AG04450 (cell line): ENCODE measurements around the gene EMCN. TPM values are rescaled to one million over a fixed set of nuclear protein-coding genes. Genes with fewer than 3 reads are reported as not detected.
"Not testable (repeated sequence)": the region's sequence is repeated elsewhere in the genome, so short reads cannot be mapped to it uniquely, and the experiment has no call there.

ENCODE experiments used
- CTCF ChIA-PET: fragments of 300-600, 350-600 bp; formaldehyde crosslinking; extraction: SDS; loops from one replicate; lab custom pipeline; 2022; ENCODE audit warnings: antibody characterized with exemption, inconsistent platforms; lab: Charles Lee
- POLR2A ChIA-PET: fragments of 350-600 bp; formaldehyde crosslinking; extraction: SDS; loops from one replicate; lab custom pipeline; 2021; ENCODE audit warnings: antibody characterized with exemption, inconsistent platforms; lab: Yijun Ruan, JAX
- DNase-seq: peaks from one replicate; pipeline ENCODE4 v3.0.0-alpha.2; 2011; ENCODE audit warnings: low read depth, low spot score
- H3K27ac ChIP-seq: one replicate; pipeline ENCODE4 v1.5.1; 2012; ENCODE audit warnings: low read depth, low read length, control low read depth
- H3K27me3 ChIP-seq: one replicate; pipeline ENCODE4 v1.6.0; 2012; ENCODE audit warnings: low read length; ENCODE audit not compliant: control insufficient read depth, insufficient read depth
- H3K4me3 ChIP-seq: 2 replicates; pipeline ENCODE4 v1.5.1; 2011; ENCODE audit warnings: mild to moderate bottlenecking, low read depth, low read length, control low read depth
- H3K9me3 ChIP-seq: 2 replicates; pipeline ENCODE4 v1.5.1; 2012; ENCODE audit warnings: low read length; ENCODE audit not compliant: control insufficient read depth, insufficient read depth
- polyA plus RNA-seq: library from polyadenylated mRNA; depleted of rRNA; stranded (reverse); fragments of >200 nt; gene quantifications from 2 replicates; pipeline ENCODE4 v1.2.3, GENCODE V29; 2011
- TF ChIP-seq, protein P1 (sequence below): IDR thresholded peaks from 2 replicates; pipeline ENCODE4 v1.5.1; 2011; ENCODE audit warnings: low read depth, low read length, control low read depth, inconsistent platforms

Gene EMCN
- polyA plus RNA-seq, 1 experiment = not detected

DNA sequence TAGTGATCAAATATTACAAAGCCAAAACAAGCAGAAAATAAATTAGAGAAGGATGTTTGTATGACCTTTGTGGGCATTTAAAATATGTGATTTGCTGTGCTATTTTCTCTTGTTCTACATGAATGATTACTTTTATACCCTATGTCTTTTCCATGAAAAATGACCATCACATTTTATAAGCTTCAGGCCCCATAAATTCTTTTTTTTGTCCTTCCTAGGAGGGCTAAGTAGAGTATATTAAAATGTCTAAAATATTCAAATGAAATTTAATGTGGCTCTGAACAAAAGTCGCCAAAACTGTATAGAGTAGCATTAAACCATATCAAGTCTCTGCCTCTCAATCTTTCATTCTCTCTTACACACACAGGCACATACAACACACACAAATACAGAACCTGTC lies 15.9 kb upstream of the EMCN start:
- ChIA-PET POLR2A (no interaction called here), CTCF (no interaction called here)
- TF ChIP-seq, protein P1, sequence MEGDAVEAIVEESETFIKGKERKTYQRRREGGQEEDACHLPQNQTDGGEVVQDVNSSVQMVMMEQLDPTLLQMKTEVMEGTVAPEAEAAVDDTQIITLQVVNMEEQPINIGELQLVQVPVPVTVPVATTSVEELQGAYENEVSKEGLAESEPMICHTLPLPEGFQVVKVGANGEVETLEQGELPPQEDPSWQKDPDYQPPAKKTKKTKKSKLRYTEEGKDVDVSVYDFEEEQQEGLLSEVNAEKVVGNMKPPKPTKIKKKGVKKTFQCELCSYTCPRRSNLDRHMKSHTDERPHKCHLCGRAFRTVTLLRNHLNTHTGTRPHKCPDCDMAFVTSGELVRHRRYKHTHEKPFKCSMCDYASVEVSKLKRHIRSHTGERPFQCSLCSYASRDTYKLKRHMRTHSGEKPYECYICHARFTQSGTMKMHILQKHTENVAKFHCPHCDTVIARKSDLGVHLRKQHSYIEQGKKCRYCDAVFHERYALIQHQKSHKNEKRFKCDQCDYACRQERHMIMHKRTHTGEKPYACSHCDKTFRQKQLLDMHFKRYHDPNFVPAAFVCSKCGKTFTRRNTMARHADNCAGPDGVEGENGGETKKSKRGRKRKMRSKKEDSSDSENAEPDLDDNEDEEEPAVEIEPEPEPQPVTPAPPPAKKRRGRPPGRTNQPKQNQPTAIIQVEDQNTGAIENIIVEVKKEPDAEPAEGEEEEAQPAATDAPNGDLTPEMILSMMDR = no peak
- Histone ChIP-seq H3K4me3 (no peak overlapping the region), H3K27me3 (no peaks in the 10 kb centered on the region), H3K27ac (no peak overlapping the region), H3K9me3 (no peaks in the 10 kb centered on the region)
- no peak for DNase-seq

DNA sequence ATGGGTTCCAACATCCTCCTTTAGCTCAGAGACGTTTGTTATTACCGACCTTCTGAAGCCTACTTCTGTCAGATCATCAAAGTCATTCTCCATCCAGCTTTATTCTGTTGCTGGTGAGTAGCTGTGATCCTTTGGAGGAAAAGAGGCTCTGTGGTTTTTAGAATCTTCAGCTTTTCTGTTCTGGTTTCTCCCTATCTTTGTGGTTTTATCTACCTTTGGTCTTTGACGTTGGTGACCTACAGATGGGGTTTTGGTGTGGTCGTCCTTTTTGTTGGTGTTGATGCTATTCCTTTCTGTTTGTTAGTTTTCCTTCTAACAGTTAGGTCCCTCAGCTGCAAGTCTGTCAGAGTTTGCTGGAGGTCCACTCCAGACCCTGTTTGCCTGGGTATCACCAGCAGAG lies 12.3 kb upstream of the EMCN start:
- DNase-seq, H3K4me3 ChIP-seq, H3K9me3 ChIP-seq, POLR2A ChIA-PET, H3K27me3 ChIP-seq, CTCF ChIA-PET, H3K27ac ChIP-seq: not testable (repeated sequence)

DNA sequence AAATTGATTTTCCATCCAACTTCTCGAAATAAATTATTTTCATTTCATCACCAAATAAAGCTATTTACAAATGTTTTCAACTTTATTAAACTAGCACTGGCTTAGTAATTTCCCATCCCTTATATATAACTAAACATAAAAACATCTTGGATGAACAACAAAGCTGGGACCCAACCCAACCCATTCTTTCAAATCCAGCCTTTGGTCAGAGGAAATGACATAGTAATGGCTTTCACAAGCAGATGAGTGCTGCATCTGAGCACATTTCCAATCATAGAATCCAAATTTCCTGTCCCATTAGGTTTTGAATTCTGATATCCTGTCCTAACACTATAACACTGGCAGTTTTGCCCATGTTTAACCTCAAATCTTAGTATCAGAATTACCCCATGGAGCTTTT lies 7.9 kb upstream of the EMCN start:
- ChIA-PET CTCF (interaction anchor here (0.7 kb wide), 1 partner anchor 278 kb away, joined by 3 read pairs; no protein-coding TSS in a partner anchor), POLR2A (no interaction called here)
- Histone ChIP-seq H3K27ac (no peak overlapping the region), H3K4me3 (no peak overlapping the region), H3K9me3 (no peaks in the 10 kb centered on the region), H3K27me3 (no peaks in the 10 kb centered on the region)
- no peak for DNase-seq
- TF ChIP-seq, protein P1 = no peak

DNA sequence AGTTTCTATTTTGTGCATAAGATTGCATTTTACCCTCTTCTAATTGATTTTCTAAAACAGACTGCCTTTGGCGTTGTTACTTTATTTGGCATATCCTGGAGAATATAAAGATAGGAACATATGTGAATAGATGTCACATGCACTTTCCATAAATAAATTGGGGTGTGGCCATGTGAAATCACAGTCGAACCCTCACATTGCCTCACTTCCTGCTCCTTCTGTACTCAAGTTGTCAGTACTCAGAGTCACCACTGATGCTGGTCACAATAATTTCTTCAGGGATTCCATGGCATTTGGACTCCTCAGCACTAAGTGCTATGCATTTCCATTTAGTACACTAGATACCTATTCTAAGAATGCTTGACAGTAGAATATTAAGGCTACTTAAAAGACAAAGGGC lies 1.4 kb upstream of the EMCN start:
- H3K27ac ChIP-seq = no peak overlapping the region
- POLR2A ChIA-PET = no interaction called here
- no peak overlapping the region for H3K4me3 ChIP-seq
- H3K9me3 ChIP-seq = no peaks in the 10 kb centered on the region
- no peaks in the 10 kb centered on the region for H3K27me3 ChIP-seq
- CTCF ChIA-PET = no interaction called here
- DNase-seq = no peak
- TF ChIP-seq, protein P1 = no peak

DNA sequence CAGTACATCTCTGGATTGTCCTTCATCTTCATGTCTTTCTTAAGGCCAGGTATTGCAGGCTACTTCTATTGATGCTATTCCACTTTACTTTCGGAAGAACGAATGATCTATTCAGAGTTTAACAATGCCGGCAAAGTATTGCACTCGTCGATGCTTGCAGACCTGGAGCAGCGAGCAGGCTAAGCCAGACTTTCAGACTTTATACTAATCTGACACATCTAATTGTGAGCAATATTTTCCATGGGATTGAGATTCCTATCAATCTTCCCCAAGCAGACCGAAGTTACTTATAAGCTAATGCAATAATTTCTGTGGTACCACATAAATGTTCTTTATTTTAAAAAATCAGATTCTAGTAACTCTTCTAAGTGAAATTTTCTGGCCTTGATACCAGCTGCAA lies 1.6 kb downstream of the EMCN start:
- ChIA-PET CTCF (no interaction called here), POLR2A (no interaction called here)
- Histone ChIP-seq H3K27ac (no peak overlapping the region), H3K4me3 (no peak overlapping the region), H3K27me3 (no peaks in the 10 kb centered on the region), H3K9me3 (no peaks in the 10 kb centered on the region)
- no peak for DNase-seq
- TF ChIP-seq, protein P1 = no peak

DNA sequence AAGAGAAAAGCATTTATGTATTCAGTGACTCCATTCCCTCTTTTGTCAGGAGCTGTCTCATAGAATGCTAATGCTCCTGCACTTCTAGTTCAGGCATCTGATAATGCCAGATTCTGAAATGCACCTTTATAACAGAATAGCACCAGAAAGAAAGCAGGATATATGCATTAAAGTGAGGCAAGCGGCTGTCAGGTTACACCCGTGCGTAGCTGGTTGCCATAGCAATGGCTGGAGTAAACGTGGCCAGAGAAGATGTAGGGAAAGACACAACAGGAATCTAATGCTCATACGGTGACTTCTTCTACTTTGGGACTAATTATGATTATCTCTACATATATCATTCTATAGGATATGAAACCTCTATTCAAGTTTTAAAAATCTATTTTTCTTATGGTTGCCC lies 5.9 kb downstream of the EMCN start:
- Histone ChIP-seq H3K27me3 (no peaks in the 10 kb centered on the region), H3K9me3 (no peaks in the 10 kb centered on the region), H3K4me3 (no peak overlapping the region), H3K27ac (no peak overlapping the region)
- DNase-seq = no peak
- POLR2A ChIA-PET = no interaction called here
- TF ChIP-seq, protein P1 = no peak
- CTCF ChIA-PET = no interaction called here
